Fibroblast of skin of right quadriceps (primary cell): ENCODE data around the gene PLA2G4B.

ENCODE experiments used
- DNase-seq: peaks from one replicate; pipeline ENCODE4 v3.0.0-alpha.2; 2013

The PLA2G4B gene

GRCh38 chr15:41891226-41891625 lies 52.6 kb downstream of the PLA2G4B start:
- no peak for DNase-seq

- DNase-seq: no peak
These were observed 53.3 kb downstream of the PLA2G4B start for GRCh38 chr15:41891946-41892345.

GRCh38 chr15:41892621-41893421 lies 54.2 kb downstream of the PLA2G4B start:
- DNase-seq: no peak

GRCh38 chr15:41893422-41894250 lies 55.0 kb downstream of the PLA2G4B start, which contains the start of gene SPTBN5:
TSS of gene SPTBN5 (minus strand) at chr15:41894053. CDS start at chr15:41893497, 556 bp downstream.
- DNase-seq: no peak

GRCh38 chr15:41894251-41894790 lies 55.7 kb downstream of the PLA2G4B start:
- no peak for DNase-seq

- peak; percentile 79 for DNase-seq
These were observed 56.3 kb downstream of the PLA2G4B start for GRCh38 chr15:41894791-41895463.

GRCh38 chr15:41895491-41895890 lies 56.8 kb downstream of the PLA2G4B start:
- no peak for DNase-seq

GRCh38 chr15:41895957-41896356 lies 57.3 kb downstream of the PLA2G4B start:
- no peak for DNase-seq

GRCh38 chr15:41896566-41896965 lies 57.9 kb downstream of the PLA2G4B start:
- no peak for DNase-seq

GRCh38 chr15:41897363-41897799 lies 58.7 kb downstream of the PLA2G4B start:
- no peak for DNase-seq
